Activated CD8-positive, alpha-beta memory T cell treated with anti-CD3 and anti-CD28 coated beads, Interleukin-2, amount 10 ng/mL, durations not matched to agents 7 days and 5 days (primary cell): ENCODE results near the gene TEKT1. TPM values are rescaled to one million over a fixed set of nuclear protein-coding genes. Genes with fewer than 3 reads are reported as not detected.
"Not testable (repeated sequence)": the region's sequence is repeated elsewhere in the genome, so short reads cannot be mapped to it uniquely, and the experiment has no call there.

Experiments used
- ATAC-seq: fragments of 150-1000 bp; cut with Tn5 transposase; one replicate; pipeline ENCODE4 v1.10.0; 2021; ENCODE audit warnings: moderate library complexity
- CTCF ChIA-PET: fragments of 350-600 bp; sonication (Branson Sonifier 250); formaldehyde crosslinking; loops from one replicate; lab custom pipeline; 2021; ENCODE audit warnings: antibody characterized with exemption; lab: Charles Lee
- DNase-seq: peaks from one replicate; pipeline ENCODE4 v3.0.0-alpha.2; 2020
- H3K27ac Mint-ChIP-seq: one replicate; pipeline ENCODE4 v1.8.0; 2021; ENCODE audit warnings: mild to moderate bottlenecking, mixed read lengths
- H3K27me3 Mint-ChIP-seq: one replicate; pipeline ENCODE4 v1.8.0; 2021; ENCODE audit warnings: mixed read lengths
- H3K36me3 Mint-ChIP-seq: one replicate; pipeline ENCODE4 v1.8.0; 2021; ENCODE audit warnings: mild to moderate bottlenecking, mixed read lengths
- H3K4me1 Mint-ChIP-seq: one replicate; pipeline ENCODE4 v1.8.0; 2021; ENCODE audit warnings: mixed read lengths
- H3K4me3 Mint-ChIP-seq: one replicate; pipeline ENCODE4 v1.8.0; 2021; ENCODE audit warnings: mild to moderate bottlenecking, moderate library complexity, mixed read lengths
- H3K9me3 Mint-ChIP-seq: one replicate; pipeline ENCODE4 v1.8.0; 2022; ENCODE audit warnings: low read depth, mixed read lengths
- total RNA-seq, 2 experiments: library from RNA; stranded (reverse); gene quantifications; one replicate each; pipeline ENCODE4 v1.2.3, GENCODE V29; 2021

TEKT1 gene
- not detected for total RNA-seq

DNA sequence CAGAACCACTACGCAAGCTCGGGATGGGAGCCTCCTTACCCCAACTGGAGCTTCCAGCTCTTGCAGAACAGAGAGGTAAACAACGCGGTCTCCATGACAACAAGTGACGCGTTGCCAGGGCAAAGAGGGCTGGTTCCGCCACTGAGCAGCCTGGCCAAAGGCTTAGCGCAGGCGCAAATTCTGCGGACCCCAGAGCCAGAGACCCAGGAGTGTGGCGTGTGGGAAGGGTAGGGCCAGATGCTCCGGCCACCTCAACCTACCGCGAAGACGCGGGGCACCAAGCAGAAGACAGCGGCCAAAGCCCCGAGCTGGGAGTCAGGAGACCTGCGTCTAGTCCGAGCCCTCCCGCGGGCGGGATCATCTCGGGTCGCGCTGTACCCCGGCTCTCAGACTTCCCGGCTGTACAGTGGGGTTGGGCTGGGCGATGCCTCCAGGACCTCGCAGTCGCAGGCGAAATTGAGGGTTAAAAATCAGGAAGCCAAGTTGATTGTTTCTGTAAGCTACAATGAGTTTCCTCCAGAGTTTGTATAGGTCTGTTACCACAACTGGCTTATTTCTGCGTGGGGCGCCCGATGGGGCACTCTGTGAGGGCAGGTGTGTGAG lies at the start of gene TEKT1:
Gene TEKT1, minus strand, starts transcription at position 69 of the 603 bp plus-strand sequence. CDS start 1,353 bp downstream, outside the sequence.
- peak; percentile 82 for DNase-seq
- peaks cover 5% of the 10 kb centered on the region for H3K4me1 Mint-ChIP-seq
- H3K36me3 Mint-ChIP-seq, result no peaks in the 10 kb centered on the region
- H3K4me3 Mint-ChIP-seq, result peak within 1 kb of the TSS; percentile 56
- CTCF ChIA-PET, result interaction anchor here (1.4 to 3.4 kb wide), 2 partner anchors 8 to 11 kb away, joined by 3 to 18 read pairs; no protein-coding TSS in a partner anchor
- peak; percentile 91 for ATAC-seq
- H3K27me3 Mint-ChIP-seq, result peaks cover 68% of the 10 kb centered on the region
- no peaks in the 10 kb centered on the region for H3K9me3 Mint-ChIP-seq
- no peak within 1 kb of the TSS for H3K27ac Mint-ChIP-seq

DNA sequence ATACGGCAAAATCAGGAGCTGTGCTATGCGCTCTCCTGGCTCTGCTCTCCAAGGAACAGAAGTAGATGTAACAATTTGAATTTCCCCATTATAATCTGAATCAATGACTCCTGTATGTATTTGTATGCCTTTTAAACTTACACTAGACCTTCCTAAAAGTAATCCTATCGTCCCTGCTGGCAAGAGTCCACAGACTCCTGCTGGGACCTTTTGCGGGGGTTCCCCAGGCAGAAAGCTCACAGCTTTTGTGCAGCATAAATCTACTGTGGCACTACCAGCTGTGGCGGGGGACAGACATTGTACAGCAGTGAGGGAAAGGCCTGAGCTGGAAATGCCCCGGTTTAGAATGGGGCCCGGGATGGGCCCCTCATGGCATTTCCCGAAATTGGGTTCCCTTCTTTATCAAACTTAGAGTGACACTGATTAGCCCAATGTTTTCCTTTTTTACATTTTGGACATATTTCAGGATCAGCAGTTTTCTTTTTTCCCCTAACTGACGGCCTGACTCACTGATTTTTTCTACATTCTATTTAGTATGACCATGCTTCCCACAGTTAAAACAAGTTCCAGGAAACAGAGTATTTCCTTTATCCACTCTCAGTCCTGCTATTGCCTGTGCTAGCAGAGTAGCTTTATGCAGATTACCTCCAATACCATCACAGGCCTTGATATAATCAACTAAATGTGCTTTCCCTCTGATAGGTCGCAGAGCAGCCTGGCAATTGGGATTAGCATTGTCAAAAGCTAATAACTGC lies 47.9 kb upstream of the TEKT1 start:
- not testable (repeated sequence) for H3K36me3 Mint-ChIP-seq, H3K9me3 Mint-ChIP-seq, ATAC-seq, H3K4me1 Mint-ChIP-seq, H3K27ac Mint-ChIP-seq, DNase-seq, H3K4me3 Mint-ChIP-seq
- CTCF ChIA-PET, result interaction anchor here (1.2 to 1.5 kb wide), 2 partner anchors 32 to 37 kb away, joined by 3 to 4 read pairs; no protein-coding TSS in a partner anchor
- peaks cover 35% of the 10 kb centered on the region for H3K27me3 Mint-ChIP-seq

DNA sequence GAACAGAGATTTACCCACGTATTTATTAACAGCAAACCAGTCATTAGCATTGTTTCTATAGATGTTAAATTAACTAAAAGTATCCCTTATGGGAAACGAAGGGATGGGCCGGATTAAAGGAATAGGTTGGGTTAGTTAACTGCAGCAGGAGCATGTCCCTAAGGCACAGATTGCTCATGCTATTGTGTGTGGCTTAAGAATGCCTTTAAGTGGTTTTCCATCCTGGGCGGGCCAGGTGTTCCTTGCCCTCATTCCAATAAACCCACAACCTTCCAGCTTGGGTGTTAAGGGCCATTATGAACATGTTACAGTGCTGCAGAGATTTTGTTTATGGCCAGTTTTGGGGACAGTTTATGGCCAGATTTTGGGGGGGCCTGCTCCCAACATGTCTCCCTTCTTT lies 43.7 kb upstream of the TEKT1 start:
- H3K36me3 Mint-ChIP-seq, ATAC-seq, DNase-seq, H3K9me3 Mint-ChIP-seq, H3K4me3 Mint-ChIP-seq, H3K4me1 Mint-ChIP-seq, H3K27ac Mint-ChIP-seq: not testable (repeated sequence)
- peaks cover 20% of the 10 kb centered on the region for H3K27me3 Mint-ChIP-seq
- CTCF ChIA-PET, result interaction anchor here (1.3 kb wide), 1 partner anchor 36 kb away, joined by 3 read pairs; no protein-coding TSS in a partner anchor

DNA sequence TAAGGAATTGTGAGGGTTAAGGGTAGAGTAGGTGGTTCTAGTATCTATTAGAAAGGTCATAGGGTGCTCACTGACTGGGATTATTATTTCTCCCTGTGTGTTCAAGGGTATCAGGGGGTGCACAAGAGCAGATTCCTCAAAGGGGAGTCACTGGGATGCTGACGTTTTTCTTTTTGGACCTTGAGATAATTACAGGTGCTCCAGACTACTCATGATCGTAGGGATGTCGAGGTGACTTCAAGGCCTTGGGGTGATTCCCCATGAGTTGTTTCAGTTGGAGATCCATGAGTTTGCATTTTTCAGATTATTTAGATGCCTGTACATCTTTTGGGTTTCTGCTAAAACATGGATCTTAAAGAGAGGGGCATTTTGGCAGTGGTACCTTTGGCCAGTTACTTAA lies 41.4 kb upstream of the TEKT1 start:
- Mint-ChIP-seq H3K4me1 (no peaks in the 10 kb centered on the region), H3K9me3 (no peaks in the 10 kb centered on the region), H3K27ac (no peak overlapping the region), H3K36me3 (no peaks in the 10 kb centered on the region), H3K27me3 (peaks cover 17% of the 10 kb centered on the region), H3K4me3 (no peak overlapping the region)
- no peak for ATAC-seq
- CTCF ChIA-PET, result interaction anchor here (1.5 kb wide), 1 partner anchor 31 kb away, joined by 4 read pairs; no protein-coding TSS in a partner anchor
- no peak for DNase-seq

DNA sequence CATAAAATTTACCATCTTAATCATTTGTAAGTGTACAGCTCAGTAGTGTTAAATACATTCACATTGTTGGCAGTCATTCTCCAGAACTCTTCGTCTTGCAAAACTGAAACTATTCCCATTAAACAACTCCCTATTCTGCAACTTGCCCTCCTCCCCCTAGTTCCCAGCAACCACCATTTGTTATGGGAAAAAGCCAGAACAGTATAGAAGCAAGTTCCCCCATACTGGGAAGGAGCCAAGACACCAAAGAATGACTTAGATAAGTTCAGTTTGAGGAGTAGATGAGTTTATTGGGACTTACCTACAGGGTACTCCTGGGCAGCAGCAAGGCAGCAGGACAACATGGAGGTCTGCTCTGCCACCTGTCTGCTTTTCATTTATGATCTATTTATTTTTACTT lies 39.3 kb upstream of the TEKT1 start:
- Mint-ChIP-seq H3K27me3 (peaks cover 16% of the 10 kb centered on the region), H3K36me3 (no peaks in the 10 kb centered on the region)
- CTCF ChIA-PET, result no interaction called here

DNA sequence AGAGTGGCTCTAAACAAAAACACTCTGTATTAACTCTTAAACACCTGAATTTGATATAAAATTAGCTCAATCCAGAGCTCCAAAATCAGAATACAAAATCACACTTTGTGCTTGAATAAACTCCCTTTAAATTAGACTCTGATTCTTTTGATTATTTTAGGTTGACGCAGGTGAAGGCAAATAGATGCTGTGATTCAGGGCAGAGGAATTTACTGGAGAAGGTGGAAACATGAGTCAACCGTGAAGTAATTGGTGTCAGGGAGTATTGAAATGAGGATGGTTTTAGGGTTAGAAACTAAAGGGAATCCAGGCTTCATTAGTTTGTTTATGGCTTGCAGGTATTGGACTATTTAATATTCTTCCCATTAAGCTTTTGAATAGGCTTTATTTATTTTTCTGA lies 37.1 kb upstream of the TEKT1 start:
- peaks cover 28% of the 10 kb centered on the region for H3K27me3 Mint-ChIP-seq
- DNase-seq (no peak), ATAC-seq (no peak)
- no peak overlapping the region for H3K4me3 Mint-ChIP-seq
- CTCF ChIA-PET, result interaction anchor here (0.7 to 1.1 kb wide), 2 partner anchors 15 to 25 kb away, joined by 3 read pairs; no protein-coding TSS in a partner anchor
- H3K4me1 Mint-ChIP-seq, result no peaks in the 10 kb centered on the region
- no peaks in the 10 kb centered on the region for H3K36me3 Mint-ChIP-seq
- H3K27ac Mint-ChIP-seq, result no peak overlapping the region
- no peaks in the 10 kb centered on the region for H3K9me3 Mint-ChIP-seq

More for the DNA sequence above, 39.3 kb upstream of the TEKT1 start:
- Mint-ChIP-seq H3K4me1 (no peaks in the 10 kb centered on the region), H3K4me3 (no peak overlapping the region), H3K27ac (no peak overlapping the region), H3K9me3 (no peaks in the 10 kb centered on the region)
- no peak for DNase-seq
- no peak for ATAC-seq

DNA sequence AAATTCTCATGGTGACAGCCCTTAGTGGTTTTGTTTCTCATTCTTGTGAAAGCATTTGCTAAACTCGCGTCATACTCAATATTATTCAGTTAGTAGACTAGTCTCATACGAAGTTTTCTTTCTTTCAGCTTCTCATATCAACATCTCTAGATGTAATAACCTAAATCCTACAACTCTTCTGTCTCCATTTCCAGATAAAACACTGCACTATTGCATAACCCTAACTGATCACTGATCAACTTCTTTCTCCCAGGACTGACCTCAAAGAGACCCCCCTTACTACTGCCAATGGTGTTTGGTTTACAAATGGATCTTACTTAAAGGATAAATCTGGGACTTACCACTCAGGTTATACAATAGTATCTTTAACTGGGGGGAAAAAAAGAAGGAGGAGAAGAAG lies 36.3 kb upstream of the TEKT1 start:
- DNase-seq, result no peak
- H3K36me3 Mint-ChIP-seq, result no peaks in the 10 kb centered on the region
- H3K27ac Mint-ChIP-seq, result no peak overlapping the region
- H3K27me3 Mint-ChIP-seq, result peaks cover 32% of the 10 kb centered on the region
- no peak for ATAC-seq
- H3K4me3 Mint-ChIP-seq, result no peak overlapping the region
- H3K4me1 Mint-ChIP-seq, result no peaks in the 10 kb centered on the region
- CTCF ChIA-PET, result interaction anchor here (0.7 to 1.1 kb wide), 2 partner anchors 14 to 24 kb away, joined by 3 read pairs; no protein-coding TSS in a partner anchor
- H3K9me3 Mint-ChIP-seq, result no peaks in the 10 kb centered on the region

DNA sequence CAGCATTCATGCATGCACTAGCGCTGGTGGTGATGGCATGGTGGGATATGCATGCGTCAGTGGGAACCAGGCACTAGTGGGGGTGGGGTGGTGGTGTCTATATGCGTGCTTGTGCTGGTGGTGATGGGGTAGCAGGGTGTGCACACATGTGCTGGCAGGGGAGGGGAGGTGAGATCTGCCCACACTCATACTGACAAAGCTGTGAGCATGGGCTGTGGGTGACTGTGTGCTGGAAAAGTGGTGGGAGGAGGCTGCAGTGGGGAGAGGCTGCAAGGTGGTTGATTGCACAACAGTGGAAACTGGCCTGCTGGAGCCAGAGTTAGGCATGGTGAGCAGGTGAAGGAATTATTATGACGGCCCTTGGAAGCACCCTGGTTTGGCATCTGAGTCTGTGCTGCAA lies 31.3 kb upstream of the TEKT1 start:
- no peak overlapping the region for H3K27ac Mint-ChIP-seq
- DNase-seq (no peak), ATAC-seq (no peak)
- CTCF ChIA-PET, result interaction anchor here (1.0 kb wide), 1 partner anchor 19 kb away, joined by 3 read pairs; no protein-coding TSS in a partner anchor
- peaks cover 10% of the 10 kb centered on the region for H3K36me3 Mint-ChIP-seq
- H3K27me3 Mint-ChIP-seq, result peaks cover 60% of the 10 kb centered on the region
- H3K9me3 Mint-ChIP-seq, result no peaks in the 10 kb centered on the region
- H3K4me1 Mint-ChIP-seq, result no peaks in the 10 kb centered on the region
- H3K4me3 Mint-ChIP-seq, result no peak overlapping the region

DNA sequence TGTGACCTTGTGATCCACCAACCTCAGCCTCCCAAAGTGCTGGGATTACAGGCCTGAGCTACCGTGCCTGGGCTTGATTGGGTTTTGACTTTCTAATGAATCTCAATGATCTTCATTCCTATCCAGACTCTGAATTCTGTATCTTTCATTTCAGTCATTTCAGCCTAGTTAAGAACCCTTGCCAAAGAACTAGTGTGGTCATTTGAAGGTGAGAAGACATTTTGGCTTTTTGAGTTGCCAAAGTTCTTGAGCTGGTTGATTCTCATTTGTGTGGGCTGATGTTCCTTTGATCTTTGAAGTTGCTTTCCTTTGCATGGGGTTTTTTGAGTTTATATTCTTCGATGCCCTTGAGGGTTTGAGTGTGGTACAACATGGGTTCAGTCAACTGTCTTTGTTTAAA lies 30.6 kb upstream of the TEKT1 start:
- CTCF ChIA-PET, result interaction anchor here (1.0 kb wide), 1 partner anchor 19 kb away, joined by 3 read pairs; no protein-coding TSS in a partner anchor
- H3K4me1 Mint-ChIP-seq, result no peaks in the 10 kb centered on the region
- no peak overlapping the region for H3K4me3 Mint-ChIP-seq
- no peaks in the 10 kb centered on the region for H3K9me3 Mint-ChIP-seq
- ATAC-seq, result no peak
- H3K27me3 Mint-ChIP-seq, result peaks cover 60% of the 10 kb centered on the region
- peaks cover 10% of the 10 kb centered on the region for H3K36me3 Mint-ChIP-seq
- no peak for DNase-seq
- no peak overlapping the region for H3K27ac Mint-ChIP-seq

DNA sequence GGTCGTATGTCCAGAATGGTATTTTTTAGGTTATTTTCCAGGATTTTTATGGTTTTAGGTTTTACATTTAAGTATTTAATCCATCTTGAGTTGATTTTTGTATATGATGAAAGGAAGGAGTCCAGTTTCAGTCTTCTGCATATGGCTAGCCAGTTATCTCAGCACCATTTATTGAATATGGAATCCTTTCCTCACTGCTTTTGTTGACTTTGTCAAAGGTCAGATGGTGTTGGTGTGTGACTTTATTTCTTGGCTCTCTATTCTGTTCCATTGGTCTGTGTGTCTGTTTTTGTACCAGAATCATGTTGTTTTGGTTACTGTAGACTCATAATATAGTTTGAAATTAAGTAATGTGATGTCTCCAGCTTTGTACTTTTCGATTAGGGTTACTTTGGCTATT lies 26.4 kb upstream of the TEKT1 start:
- Mint-ChIP-seq H3K9me3 (no peaks in the 10 kb centered on the region), H3K4me3 (no peak overlapping the region), H3K4me1 (peaks cover 9% of the 10 kb centered on the region), H3K27me3 (peaks cover 44% of the 10 kb centered on the region), H3K27ac (no peak overlapping the region), H3K36me3 (peaks cover 10% of the 10 kb centered on the region)
- DNase-seq (no peak), ATAC-seq (no peak)
- CTCF ChIA-PET, result no interaction called here

DNA sequence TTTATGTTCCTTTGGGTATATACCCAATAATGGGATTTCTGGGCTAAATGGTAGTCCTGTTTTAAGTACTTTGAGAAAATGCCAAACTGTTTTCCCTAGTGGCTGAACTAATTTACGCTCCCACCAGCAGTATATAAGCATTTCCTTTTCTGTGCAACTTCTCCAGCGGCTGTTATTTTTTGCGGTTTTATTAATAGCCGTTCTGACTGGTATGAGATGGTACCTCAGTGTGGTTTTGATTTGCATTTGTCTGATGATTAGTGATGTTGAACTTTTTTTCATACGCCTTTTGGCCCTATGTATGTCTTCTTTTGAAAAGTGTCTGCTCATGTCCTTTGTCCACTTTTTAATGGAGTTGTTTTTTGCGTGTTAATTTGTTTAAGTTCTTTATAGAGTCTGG lies 25.8 kb upstream of the TEKT1 start:
- peaks cover 9% of the 10 kb centered on the region for H3K4me1 Mint-ChIP-seq
- DNase-seq, result no peak
- H3K36me3 Mint-ChIP-seq, result peaks cover 10% of the 10 kb centered on the region
- H3K4me3 Mint-ChIP-seq, result no peak overlapping the region
- CTCF ChIA-PET, result no interaction called here
- H3K27ac Mint-ChIP-seq, result no peak overlapping the region
- no peaks in the 10 kb centered on the region for H3K9me3 Mint-ChIP-seq
- ATAC-seq, result no peak
- peaks cover 46% of the 10 kb centered on the region for H3K27me3 Mint-ChIP-seq

DNA sequence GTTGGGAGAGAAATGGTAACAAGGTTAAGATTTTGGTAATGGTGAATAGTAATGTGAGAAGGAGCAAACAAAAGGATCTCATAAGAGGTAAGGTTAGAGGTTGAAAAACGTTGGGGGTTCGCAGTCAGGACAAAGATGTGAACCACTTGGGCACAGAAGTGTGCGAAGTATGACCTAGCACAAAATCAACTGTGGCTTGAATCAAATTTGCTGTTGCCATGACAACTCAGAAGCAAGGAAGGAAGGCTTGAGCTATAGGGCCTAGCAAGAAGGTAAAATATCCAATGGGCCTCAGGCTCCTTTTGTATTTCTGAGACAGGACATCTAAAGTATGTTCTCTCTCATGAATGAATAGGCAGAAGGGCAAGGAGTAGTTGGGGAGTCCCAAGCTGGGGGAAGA lies 24.5 kb upstream of the TEKT1 start:
- Mint-ChIP-seq H3K4me3 (no peak overlapping the region), H3K4me1 (peaks cover 9% of the 10 kb centered on the region), H3K27ac (no peak overlapping the region), H3K36me3 (peaks cover 8% of the 10 kb centered on the region), H3K9me3 (no peaks in the 10 kb centered on the region), H3K27me3 (peaks cover 43% of the 10 kb centered on the region)
- no peak for DNase-seq
- no peak for ATAC-seq
- CTCF ChIA-PET, result interaction anchor here (1.8 kb wide), 1 partner anchor 58 kb away, joined by 4 read pairs; no protein-coding TSS in a partner anchor

DNA sequence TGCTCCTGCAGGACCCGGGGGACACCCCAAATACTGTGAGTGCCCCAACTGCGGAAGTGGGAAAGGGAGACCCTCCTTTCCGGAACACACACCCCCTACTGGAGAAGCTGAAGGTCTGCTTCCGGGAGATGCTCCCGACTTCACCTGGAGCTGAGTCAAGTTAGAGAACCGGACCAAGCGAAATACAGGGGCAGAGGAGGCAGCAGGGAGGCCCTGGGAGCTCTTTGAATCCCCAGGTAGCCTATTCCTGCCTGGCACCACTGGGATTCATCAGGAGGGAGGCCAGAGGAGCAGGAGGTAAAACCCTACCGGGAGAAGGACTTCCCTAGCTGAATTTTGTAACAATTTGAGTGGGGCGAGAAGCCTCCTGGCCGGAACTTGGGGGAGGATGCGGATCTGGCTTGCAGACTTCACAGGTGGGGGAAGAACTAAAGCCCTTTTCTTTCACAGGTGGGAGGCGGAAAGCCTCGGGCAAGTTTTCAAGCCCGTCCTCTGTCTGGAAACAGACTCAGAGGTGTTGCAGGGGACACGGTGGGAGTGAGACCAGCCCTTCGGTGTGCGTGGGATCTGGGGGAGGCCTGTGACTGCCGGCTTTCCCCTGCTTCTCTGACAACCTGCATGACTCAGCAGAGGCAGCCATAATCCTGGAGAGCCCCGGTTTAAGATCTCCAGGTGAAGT lies 22.4 kb upstream of the TEKT1 start:
- ATAC-seq (peak; percentile 33), DNase-seq (peak; percentile 42)
- Mint-ChIP-seq H3K36me3 (no peaks in the 10 kb centered on the region), H3K27me3 (peaks cover 32% of the 10 kb centered on the region), H3K27ac (peak overlapping the region; percentile 21), H3K4me1 (peaks cover 11% of the 10 kb centered on the region), H3K9me3 (no peaks in the 10 kb centered on the region), H3K4me3 (peak overlapping the region; percentile 68)
- CTCF ChIA-PET, result interaction anchor here (0.8 to 2.4 kb wide), 4 partner anchors 11 to 158 kb away, joined by 3 to 15 read pairs (median 4); partner anchors contain the start of gene RNASEK
